Measurements from ENCODE around the gene FGF14. TPM values are rescaled to one million over a fixed set of nuclear protein-coding genes. Genes with fewer than 3 reads are reported as not detected.
A peak's percentile ranks its signal among the peaks of the same experiment; 100 is the strongest.

The FGF14 gene
- total and polyA plus RNA-seq, 2 of the 4 experiments (the other 2 are of a cell fraction): under 0.01 TPM; not detected in 1

GRCh38 chr13:101785858-101786257 lies 616.0 kb downstream of the FGF14 start:
- intact Hi-C loops (cut with micrococcal nuclease): no loop called here

More at GRCh38 chr13:101785858-101786257, 616.0 kb downstream of the FGF14 start:
- Histone ChIP-seq H4K20me1 (ENCODE audit: insufficient read depth, low read length) (no peaks in the 10 kb centered on the region), H4K5ac (ENCODE audit: low read depth, low read length) (no peak overlapping the region), H4K8ac (ENCODE audit: low read depth in 2 of 2, low read length in 2 of 2) (no peak overlapping the region), H3K27ac (ENCODE audit: insufficient read depth, low read length) (no peak overlapping the region), H2AK9ac (replicated peaks; ENCODE audit: low read depth, low read length, poor library complexity) (no peak overlapping the region), H3K4me3 (ENCODE audit: insufficient read depth, low read depth, low read length) (no peak overlapping the region), H2AK5ac (ENCODE audit: low read depth, low read length) (no peak overlapping the region), H2BK20ac (ENCODE audit: low read depth, low read length) (no peak overlapping the region), H3K14ac (replicated peaks; ENCODE audit: low read depth, low read length) (no peak overlapping the region), H3K56ac (ENCODE audit: extremely low read depth, insufficient read depth, low read length) (no peak overlapping the region), H2BK15ac (ENCODE audit: low read depth, low read length) (no peak overlapping the region), H2BK5ac (ENCODE audit: low read depth, low read length, poor library complexity, severe bottlenecking) (no peak overlapping the region), H3K4me1 (ENCODE audit: control insufficient read depth, insufficient read depth, low read length) (no peaks in the 10 kb centered on the region), H3K9me1 (ENCODE audit: insufficient read depth, low read length) (no peaks in the 10 kb centered on the region), H3K36me3 (ENCODE audit: control insufficient read depth, insufficient read depth, low read length) (no peaks in the 10 kb centered on the region), H3K4ac (ENCODE audit: low read depth, low read length) (no peak overlapping the region), H4K91ac (ENCODE audit: insufficient read depth, low read depth, low read length) (no peak overlapping the region), H2BK120ac (ENCODE audit: low read depth, low read length) (no peak overlapping the region), H3K4me2 (ENCODE audit: low read depth, low read length) (no peak overlapping the region), H3K27me3 (ENCODE audit: control insufficient read depth, insufficient read depth, low read length) (no peaks in the 10 kb centered on the region; the same call in 1 of the 2 replicates), H3K18ac (ENCODE audit: low read depth, low read length) (no peak overlapping the region), H3K9me3 (ENCODE audit: control insufficient read depth, insufficient read depth, low read length) (no peaks in the 10 kb centered on the region), H3K9ac (ENCODE audit: low read depth, low read length) (no peak overlapping the region), H2AFZ (replicated peaks; ENCODE audit: low read length, poor library complexity) (no peak overlapping the region), H3K23ac (ENCODE audit: low read depth, low read length) (no peak overlapping the region), H3K79me1 (ENCODE audit: low read depth in 1 of 2, low read length in 2 of 2) (no peaks in the 10 kb centered on the region)
- CTCF ChIA-PET: interaction anchor here (0.7 to 0.9 kb wide), 2 partner anchors 155 to 641 kb away, joined by 3 read pairs; no protein-coding TSS in a partner anchor
- TF ChIP-seq RFX5 (IDR thresholded peaks at IDR 0.05; ENCODE audit: low read depth, low read length): no peak
- peak; percentile 7; the same call in 1 of the 2 replicates for TF ChIP-seq RAD21 (IDR thresholded peaks at IDR 0.05; ENCODE audit: low read length)
- TF ChIP-seq CTCF (conservative IDR thresholded peaks at IDR 0.05; ENCODE audit: low read depth, low read length): 0 out of 2 replicates have a peak, but pooled peaks have one; percentile 22
- no peak for TF ChIP-seq POLR2A (IDR thresholded peaks at IDR 0.05; ENCODE audit: low read depth, low read length)
- no peak for TF ChIP-seq RCOR1 (IDR thresholded peaks at IDR 0.05; ENCODE audit: insufficient replicate concordance, low read length)
- no peak for TF ChIP-seq CEBPB (IDR thresholded peaks at IDR 0.05; ENCODE audit: low read depth, low read length)
- ATAC-seq (ENCODE audit: low read depth): peak; percentile 60; the same call in 1 of the 2 replicates
- in situ Hi-C loops (cut with MboI; ENCODE audit: low sequenced_read_pairs): no loop called here
- dilution Hi-C loops (cut with HindIII; ENCODE audit: low sequenced_read_pairs, unreplicated experiment): no loop called here
- POLR2A ChIA-PET (ENCODE audit: unreplicated experiment): interaction anchor here (0.6 kb wide), 1 partner anchor 14 kb away, joined by 4 read pairs; no protein-coding TSS in a partner anchor
- DNase-seq: peak; percentile 3
- WGBS, 2 experiments (ENCODE audit: extremely low coverage in 2 of 2, insufficient read length in 1 of 2): 33% methylated on average over 1 of the region's 1 CpG; no CpG with 5 or more reads in 1 of the 2 experiments
- BruUV-seq (replicated peaks): no TSS peak

Data from IMR-90 (cell line).